Tibial nerve (tissue), 4 donors: ENCODE measurements around the gene RUNX1. TPM values are rescaled to one million over a fixed set of nuclear protein-coding genes. Genes with fewer than 3 reads are reported as not detected.

Source experiments
- DNase-seq, 2 donors: peaks; one replicate each; pipeline ENCODE4 v3.0.0-alpha.2; 2019; ENCODE audit warnings: low spot score in 2 of 2
- H3K27ac ChIP-seq, 4 donors: fragments of 200-600 bp; sonication (generic) in 3 of 4; one replicate each; pipeline ENCODE4 v1.5.1; 2017 to 2019; ENCODE audit warnings: mild to moderate bottlenecking in 1 of 4
- H3K27me3 ChIP-seq, 2 donors: fragments of 200-600 bp; sonication (generic) in 1 of 2; one replicate each; pipeline versions ENCODE4 v1.5.1 to v1.6.0; 2017 to 2019
- H3K36me3 ChIP-seq, 3 donors: fragments of 200-600 bp; sonication (generic); one replicate each; pipeline ENCODE4 v1.5.1; 2018 to 2019
- H3K4me1 ChIP-seq, 4 donors: fragments of 200-600 bp; sonication (generic) in 3 of 4; one replicate each; pipeline ENCODE4 v1.5.1; 2017 to 2019
- H3K4me3 ChIP-seq, 4 donors: fragments of 200-600 bp; sonication (generic) in 3 of 4; one replicate each; pipeline ENCODE4 v1.5.1; 2017 to 2019; ENCODE audit warnings: mild to moderate bottlenecking in 1 of 4, moderate library complexity in 1 of 4
- H3K9me3 ChIP-seq, 4 donors: fragments of 200-600 bp; sonication (generic) in 3 of 4; one replicate each; pipeline ENCODE4 v1.5.1; 2017 to 2019
- CTCF ChIP-seq, 5 experiments: fragments of 200-600 bp in 3 of 5; fragments of 450-650 bp in 2 of 5; sonication (generic) in 3 of 5; IDR thresholded peaks; one replicate each; pipeline ENCODE4 v1.5.1; 2016 to 2019; ENCODE audit warnings: antibody characterized with exemption in 5 of 5, mild to moderate bottlenecking in 3 of 5, moderate library complexity in 2 of 5
- EP300 ChIP-seq, 2 donors: sonication (generic); formaldehyde crosslinking; IDR thresholded peaks; one replicate each; pipeline ENCODE4 v1.6.1; 2017; ENCODE audit warnings: antibody characterized with exemption in 2 of 2, mild to moderate bottlenecking in 1 of 2
- POLR2A ChIP-seq, 2 donors: fragments of 450-650 bp; IDR thresholded peaks; one replicate each; pipeline ENCODE4 v1.6.1; 2017; ENCODE audit warnings: antibody characterized with exemption in 2 of 2, mild to moderate bottlenecking in 2 of 2, moderate library complexity in 2 of 2
- WGBS, 2 donors: methylation state at CpG; one replicate each; pipeline ENCODE4 v1.1.5; 2018; 5-methylcytosine and 5-hydroxymethylcytosine counted together
- total RNA-seq, 4 donors: library from RNA; depleted of rRNA; stranded (reverse); fragments of >200 nt; gene quantifications; one replicate each; pipeline ENCODE4 v1.1.0, GENCODE V29; 2016

RUNX1 gene
- total RNA-seq, 4 donors from 2014 or later, result 23.6 to 36.9 (median 26.3) TPM

DNA sequence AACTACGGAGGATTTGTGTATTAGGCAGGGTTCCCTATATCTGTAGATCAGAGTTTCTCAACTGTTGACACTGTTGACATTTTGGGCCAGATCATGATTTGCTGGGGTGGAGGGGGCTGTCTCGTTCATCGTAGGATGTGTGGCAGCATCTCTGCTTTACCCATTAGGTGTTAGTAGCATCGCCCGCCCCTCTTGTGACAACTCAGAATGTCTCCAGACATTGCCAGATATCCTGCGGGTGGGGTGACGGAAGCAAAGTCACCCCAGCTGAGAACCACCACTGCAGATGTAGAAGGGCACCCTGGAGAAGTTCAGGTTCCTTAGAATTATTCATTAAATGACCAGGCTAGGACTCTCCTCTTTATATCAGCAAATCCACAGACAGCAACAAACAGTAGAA lies 254.4 kb downstream of the RUNX1 start:
- Histone ChIP-seq H3K4me3 (no peak overlapping the region), H3K27me3 (no peaks in the 10 kb centered on the region), H3K9me3 (no peaks in the 10 kb centered on the region), H3K27ac (peak overlapping the region in 3 of 4 donors; percentile 37 to 76 (median 55)), H3K36me3 (peaks cover 0 to 58% (median 0%) of the 10 kb centered on the region in 3 donors), H3K4me1 (peaks cover 0 to 32% (median 7%) of the 10 kb centered on the region in 4 donors)
- TF ChIP-seq EP300 (IDR thresholded peaks at IDR 0.05) (no peak), CTCF (IDR thresholded peaks at IDR 0.05) (no peak), POLR2A (IDR thresholded peaks at IDR 0.05) (no peak)
- no peak for DNase-seq
- WGBS, 2 donors, result 88 to 94% methylated on average over 7 of the region's 7 CpGs

DNA sequence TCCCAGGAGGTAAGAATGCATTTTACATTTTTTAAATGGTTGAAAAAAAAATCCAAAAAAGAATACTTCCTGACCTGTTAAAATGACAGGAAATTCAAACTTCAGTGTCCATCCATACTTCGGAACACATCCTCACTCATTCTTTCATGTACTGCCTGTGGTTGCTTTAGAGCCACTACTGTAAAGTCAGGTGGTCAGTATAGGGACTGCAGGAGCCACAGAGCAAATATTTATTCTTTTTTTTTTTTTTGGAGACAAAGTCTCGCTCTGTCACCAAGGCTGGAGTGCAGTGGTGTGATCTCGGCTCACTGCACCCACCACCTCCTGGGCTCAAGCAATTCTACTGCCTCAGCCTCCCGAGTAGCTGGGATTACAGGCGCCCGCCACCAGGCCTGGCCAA lies 255.6 kb downstream of the RUNX1 start:
- Histone ChIP-seq H3K4me3 (no peak overlapping the region), H3K27me3 (no peaks in the 10 kb centered on the region), H3K9me3 (no peaks in the 10 kb centered on the region), H3K4me1 (peaks cover 0 to 32% (median 7%) of the 10 kb centered on the region in 4 donors), H3K27ac (no peak overlapping the region), H3K36me3 (peaks cover 0 to 46% (median 0%) of the 10 kb centered on the region in 3 donors)
- TF ChIP-seq POLR2A (IDR thresholded peaks at IDR 0.05), result no peak
- WGBS, 2 donors, result 94 to 98% methylated on average over 6 of the region's 6 CpGs
- DNase-seq, result no peak

GRCh38 chr21:34792504-34793089 lies 256.5 kb downstream of the RUNX1 start:
- Histone ChIP-seq H3K27me3 (no peaks in the 10 kb centered on the region), H3K36me3 (peaks cover 0 to 39% (median 0%) of the 10 kb centered on the region in 3 donors), H3K27ac (no peak overlapping the region), H3K4me1 (peaks cover 0 to 28% (median 7%) of the 10 kb centered on the region in 4 donors), H3K9me3 (no peaks in the 10 kb centered on the region), H3K4me3 (no peak overlapping the region)
- no peak for DNase-seq
- 96% methylated on average over 24 to 27 of the region's 27 CpGs for WGBS, 2 donors
- TF ChIP-seq EP300 (IDR thresholded peaks at IDR 0.05) (no peak), CTCF (IDR thresholded peaks at IDR 0.05) (no peak), POLR2A (IDR thresholded peaks at IDR 0.05) (no peak)

DNA sequence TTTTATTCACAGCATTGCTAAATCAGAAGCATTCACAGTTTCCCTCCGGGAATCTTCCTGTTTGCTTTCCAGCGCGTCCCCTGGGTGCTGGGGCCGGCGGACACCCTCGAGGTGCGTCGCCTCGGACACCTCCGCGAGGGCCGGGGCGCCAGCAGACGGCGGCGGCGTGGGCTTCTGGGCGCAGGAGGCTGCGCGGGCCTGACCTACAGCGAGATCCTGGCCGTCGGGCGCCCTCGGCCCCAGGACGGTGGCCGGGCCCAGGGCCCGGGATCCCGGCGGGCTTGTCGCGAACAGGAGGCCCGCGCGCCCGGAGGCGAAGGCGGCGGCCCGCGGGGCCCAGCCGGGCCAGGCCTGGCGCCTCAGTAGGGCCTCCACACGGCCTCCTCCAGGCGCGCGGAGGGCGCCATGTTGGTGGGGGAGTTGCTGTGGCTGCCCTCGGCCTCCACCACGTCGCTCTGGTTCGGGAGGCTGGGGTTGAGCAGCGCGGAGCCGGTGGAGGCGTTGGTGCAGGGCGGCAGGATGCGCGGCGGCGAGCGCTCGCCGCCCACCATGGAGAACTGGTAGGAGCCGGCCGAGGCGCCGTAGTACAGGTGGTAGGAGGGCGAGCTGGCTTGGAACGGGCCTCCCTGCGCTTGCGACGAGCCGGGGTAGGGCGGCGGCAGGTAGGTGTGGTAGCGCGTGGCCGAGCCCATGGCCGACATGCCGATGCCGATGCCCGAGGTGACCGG lies 257.2 kb downstream of the RUNX1 start:
- no peaks in the 10 kb centered on the region for H3K27me3 ChIP-seq
- H3K4me3 ChIP-seq, result no peak overlapping the region
- 90 to 95% methylated on average over 68 to 77 of the region's 84 CpGs for WGBS, 2 donors
- no peak for DNase-seq
- peaks cover 0 to 24% (median 7%) of the 10 kb centered on the region in 4 donors for H3K4me1 ChIP-seq
- H3K27ac ChIP-seq, result no peak overlapping the region
- TF ChIP-seq EP300 (IDR thresholded peaks at IDR 0.05) (no peak), CTCF (IDR thresholded peaks at IDR 0.05) (no peak), POLR2A (IDR thresholded peaks at IDR 0.05) (no peak)
- H3K36me3 ChIP-seq, result peaks cover 0 to 33% (median 0%) of the 10 kb centered on the region in 3 donors
- no peaks in the 10 kb centered on the region for H3K9me3 ChIP-seq

GRCh38 chr21:34790834-34791233 lies 258.3 kb downstream of the RUNX1 start:
- H3K4me1 ChIP-seq, result peaks cover 0 to 14% (median 5%) of the 10 kb centered on the region in 4 donors
- no peak overlapping the region for H3K4me3 ChIP-seq
- DNase-seq, result no peak
- H3K36me3 ChIP-seq, result peaks cover 0 to 27% (median 0%) of the 10 kb centered on the region in 3 donors
- no peak overlapping the region for H3K27ac ChIP-seq
- WGBS, 2 donors, result 45 to 58% methylated on average over 3 of the region's 3 CpGs
- no peaks in the 10 kb centered on the region for H3K27me3 ChIP-seq
- TF ChIP-seq POLR2A (IDR thresholded peaks at IDR 0.05) (no peak), CTCF (IDR thresholded peaks at IDR 0.05) (no peak), EP300 (IDR thresholded peaks at IDR 0.05) (no peak)
- no peaks in the 10 kb centered on the region for H3K9me3 ChIP-seq
